HG03565 (cell line): ENCODE data around the gene FCRL5.

Source experiments
- ATAC-seq: cut with Tn5 transposase; IDR thresholded peaks from one replicate; pipeline ENCODE4 v1.9.1; 2021; ENCODE audit warnings: mild to moderate bottlenecking, moderate library complexity; ENCODE audit not compliant: unreplicated experiment

Gene FCRL5

DNA sequence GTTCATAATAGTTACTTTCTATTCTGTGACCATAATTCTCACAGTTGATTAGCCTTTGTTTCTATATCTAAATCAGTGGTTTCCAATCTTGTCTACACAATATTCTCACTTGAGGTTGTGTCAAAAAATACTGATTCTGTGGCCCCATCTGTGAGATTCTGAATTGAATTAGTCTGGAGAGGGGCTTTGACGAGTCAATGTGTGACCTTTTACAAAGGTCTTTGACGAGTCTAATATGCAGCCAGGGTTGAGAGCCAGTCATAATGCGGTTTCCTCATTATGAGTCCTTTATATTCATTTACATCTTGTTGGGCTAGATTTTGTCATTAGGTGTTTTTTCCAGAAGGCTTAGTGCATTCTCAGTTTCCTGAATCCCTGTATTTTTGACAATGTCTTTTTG is 19.7 kb downstream of the FCRL5 start:
- no peak for ATAC-seq

DNA sequence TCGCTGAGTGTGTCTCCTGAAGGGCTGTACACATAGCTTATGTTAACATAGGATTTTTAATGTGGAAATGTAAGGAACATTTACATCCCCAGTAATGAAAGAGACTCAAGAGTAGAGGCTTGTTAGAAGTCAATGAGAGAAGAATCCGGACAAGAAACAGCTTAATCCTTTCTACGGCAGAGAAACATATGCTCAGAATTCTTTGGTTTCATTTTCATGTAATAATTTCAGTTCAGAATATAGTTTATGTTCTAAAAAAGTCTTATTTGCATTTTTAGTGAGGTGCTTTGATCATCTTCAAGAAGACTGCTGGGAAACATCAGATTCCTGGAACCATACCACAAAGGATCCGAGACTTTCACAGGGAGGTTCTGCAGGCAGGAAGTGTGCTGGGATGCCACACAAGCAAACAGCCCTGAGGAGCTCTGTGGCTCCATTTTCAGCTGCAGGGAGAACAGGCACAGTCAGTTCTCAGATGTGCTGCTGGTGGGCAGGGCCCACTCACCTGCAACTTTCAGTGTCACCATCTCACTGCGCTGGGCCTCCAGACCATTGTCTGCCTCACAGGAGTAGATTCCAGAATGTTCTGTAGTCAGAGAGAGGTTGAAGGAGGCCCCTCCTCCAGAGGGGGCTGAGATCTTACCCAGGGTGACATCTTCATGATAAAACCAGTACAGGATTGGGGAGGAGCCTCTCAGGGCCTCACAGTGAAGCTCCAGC is 28.4 kb downstream of the FCRL5 start:
- peak; percentile 60 for ATAC-seq

DNA sequence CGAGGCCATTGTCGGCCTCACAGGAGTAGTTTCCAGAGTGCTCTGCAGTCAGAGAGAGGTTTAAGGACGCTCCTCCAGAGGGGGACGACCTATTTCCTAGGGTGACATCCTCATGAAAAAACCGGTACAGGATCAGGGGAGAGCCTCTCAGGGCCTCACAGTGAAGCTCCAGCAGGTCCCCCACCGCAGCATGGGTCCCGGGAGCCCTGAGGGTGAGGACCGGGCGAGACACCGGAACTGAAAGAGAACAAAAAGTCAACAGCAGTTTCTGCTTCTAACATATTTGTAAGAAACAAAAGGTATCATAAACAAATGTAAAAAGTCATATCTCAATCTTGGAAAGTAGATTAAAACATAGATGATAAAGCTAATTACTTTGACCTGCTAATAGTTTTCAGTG is 31.3 kb downstream of the FCRL5 start:
- no peak for ATAC-seq

DNA sequence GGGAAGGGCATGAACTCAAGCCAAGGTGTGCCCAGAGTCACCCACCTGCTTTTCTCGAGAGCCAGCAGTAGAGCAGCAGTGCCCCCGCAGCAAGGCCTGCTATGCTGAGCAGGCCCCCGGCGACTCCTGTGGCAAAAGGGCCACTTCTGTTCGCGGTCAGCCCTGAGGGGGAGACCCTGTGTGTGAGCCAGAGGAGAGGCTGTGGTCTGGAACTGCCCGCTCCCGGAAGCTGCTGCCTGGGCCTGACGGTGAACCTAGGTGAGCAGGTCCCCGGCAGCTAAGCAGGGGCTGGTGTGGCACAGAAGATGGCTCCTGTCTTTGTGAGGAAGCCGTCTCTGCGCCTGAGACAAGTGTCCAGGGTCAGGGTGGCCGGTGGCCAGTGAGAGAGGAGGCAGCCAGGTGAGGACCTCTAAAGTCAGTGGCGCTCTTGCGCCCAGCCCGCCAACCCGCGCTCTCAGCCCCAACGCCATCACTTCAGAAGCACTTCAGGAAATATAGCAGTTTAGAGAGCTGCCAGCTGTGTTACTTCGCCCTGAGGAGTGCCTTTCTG is 31.9 kb downstream of the FCRL5 start:
- ATAC-seq, result no peak

DNA sequence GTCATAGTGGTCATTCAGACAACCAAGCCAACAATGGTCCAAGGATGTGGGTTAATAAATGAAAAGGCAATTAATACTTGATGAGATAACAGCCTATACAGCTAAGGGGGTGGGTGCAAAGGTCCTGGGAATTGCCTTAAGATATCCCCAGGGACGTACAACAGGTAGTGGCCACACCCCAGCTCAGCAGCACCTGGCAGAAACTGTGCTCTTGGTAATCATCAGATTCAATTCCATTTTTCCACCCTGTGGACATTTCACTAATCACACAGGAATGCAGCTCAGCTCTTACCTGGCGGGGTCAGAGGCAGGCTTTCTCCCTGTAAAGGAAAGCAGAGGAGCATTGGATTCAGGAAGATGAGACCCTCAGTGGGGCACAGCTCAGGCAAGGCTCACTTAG is 32.9 kb downstream of the FCRL5 start:
- no peak for ATAC-seq

DNA sequence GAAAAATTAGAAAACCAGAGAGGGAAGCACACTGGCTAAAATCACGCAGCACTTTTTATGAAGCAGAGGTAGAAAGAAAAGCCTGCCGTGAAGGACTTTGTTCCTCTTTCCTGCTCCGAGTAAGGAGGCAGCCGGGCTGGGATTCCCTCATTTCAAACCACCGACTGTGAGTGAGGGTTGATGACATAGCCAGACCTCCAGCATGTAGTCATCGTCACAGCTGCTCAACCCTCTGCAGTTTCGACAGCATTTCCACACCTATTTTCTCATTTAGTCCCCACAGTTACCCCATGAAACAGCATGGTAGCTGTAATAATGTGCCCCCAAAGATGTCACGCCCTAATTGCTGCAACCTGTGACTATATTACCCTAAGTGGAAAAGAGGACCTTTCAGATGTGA is 35.3 kb downstream of the FCRL5 start:
- no peak for ATAC-seq

DNA sequence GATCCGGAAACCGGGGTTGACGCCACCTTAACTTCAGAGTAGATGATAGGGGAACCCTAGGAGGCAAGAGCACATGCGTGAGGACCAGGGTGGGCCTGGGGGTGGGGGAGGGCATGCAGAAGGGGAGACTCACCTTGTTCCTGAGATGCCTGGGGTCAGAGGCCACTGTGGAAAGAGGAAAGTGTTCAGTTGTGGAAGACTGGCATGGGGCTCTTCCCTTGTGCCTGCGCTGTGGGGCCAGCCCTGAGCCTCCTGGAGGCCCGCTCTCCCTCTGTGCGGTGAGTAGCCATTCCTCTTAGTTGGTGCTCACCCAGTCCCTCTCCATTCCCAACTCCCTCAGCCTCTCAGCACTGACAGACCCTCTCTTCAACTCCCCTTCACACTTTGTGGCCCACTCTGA is 36.6 kb downstream of the FCRL5 start:
- ATAC-seq, result no peak

DNA sequence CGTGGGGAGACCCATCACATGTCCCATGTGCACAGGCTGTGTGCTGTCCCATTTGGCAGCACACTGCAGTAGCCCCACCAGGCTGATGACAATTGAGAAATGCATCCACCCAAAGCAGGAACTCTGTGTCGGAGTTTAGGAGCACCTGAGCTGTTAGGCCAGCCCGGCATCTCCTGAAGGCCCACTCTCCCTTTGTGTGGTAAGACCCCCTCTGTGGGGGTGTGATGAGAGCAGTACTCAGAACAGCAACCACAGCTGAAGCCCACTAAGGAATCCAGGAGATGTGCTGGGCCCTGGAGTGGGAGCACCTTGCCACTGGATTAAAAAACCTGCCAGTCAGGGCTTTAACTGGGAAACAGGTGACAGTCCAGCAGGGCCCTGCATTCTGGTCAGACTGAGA is 37.2 kb downstream of the FCRL5 start:
- ATAC-seq, result no peak

DNA sequence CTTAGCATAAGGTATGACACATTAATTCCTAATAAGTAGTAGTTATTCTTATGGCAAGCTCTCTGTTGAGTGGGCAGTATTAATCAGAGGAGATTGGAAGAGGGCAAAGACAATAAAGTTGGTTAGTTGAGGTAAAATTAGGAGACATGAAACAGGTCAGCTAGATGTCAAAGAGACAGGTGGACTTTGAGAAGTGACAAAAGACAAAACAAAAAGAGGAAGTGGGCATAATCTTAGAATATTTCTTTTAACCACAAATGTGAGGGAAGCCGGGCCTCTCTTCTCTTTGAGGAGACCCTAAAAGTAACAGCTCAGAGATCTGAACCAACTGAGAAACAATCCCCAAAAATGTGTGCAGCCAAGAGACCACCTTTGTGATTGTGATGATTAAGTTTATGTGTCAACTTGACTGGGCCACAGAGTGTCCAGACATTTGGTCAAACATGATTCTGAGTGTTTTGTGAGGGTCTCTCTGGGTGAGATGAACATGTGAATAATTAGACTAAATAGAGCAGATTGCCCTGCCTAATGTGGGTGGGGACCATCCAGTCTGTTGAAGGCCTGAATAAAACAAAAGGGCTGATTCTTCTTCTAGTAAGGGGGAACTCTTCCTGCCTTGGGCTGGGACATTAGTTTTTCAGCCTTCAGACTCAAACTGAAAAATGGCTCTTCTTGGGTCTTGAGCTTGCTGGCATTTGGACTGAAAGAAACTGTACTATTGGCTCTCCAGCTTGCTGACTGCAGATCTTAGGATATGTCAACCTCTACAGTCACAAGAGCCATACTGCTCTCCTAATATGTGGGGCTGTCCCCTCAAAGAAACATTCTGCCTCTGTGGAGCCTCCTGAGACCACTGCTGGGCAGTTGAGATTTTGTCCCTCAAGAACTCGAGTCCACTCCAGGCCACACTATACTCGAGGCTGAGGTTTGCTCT is 40.0 kb downstream of the FCRL5 start:
- peak; percentile 52 for ATAC-seq

DNA sequence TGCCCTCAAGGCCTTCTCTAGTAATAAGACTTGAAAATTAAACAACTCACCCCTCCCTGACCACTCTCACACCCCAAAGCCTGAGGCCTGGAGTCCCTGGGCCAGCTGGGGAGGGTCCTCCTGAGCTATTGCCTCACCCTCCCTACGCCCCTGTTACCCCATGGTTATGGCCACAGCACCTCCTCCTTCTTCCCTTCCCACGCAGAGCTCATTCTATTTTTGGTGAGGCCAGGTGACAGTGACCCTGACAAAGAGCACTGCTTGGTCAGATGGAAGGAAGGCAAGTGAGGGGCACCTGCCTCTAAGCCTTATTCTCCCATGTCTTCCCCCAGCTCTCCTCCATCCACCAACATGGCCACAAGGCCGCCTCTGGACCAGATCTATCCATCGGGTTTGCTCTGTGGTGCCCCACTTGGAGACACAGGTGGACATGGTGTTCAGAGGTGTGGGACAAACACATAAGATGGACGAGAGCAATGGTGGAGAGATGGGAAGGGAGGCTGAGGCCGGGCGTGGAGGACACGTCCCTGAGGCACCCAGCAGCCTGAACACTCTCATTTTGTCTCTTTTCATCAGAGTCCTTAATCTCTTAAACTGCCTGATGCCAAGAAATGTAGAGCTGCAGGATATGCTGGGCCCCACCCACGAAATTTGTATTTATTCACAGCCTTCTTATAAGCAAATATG is 42.6 kb downstream of the FCRL5 start:
- ATAC-seq, result no peak

DNA sequence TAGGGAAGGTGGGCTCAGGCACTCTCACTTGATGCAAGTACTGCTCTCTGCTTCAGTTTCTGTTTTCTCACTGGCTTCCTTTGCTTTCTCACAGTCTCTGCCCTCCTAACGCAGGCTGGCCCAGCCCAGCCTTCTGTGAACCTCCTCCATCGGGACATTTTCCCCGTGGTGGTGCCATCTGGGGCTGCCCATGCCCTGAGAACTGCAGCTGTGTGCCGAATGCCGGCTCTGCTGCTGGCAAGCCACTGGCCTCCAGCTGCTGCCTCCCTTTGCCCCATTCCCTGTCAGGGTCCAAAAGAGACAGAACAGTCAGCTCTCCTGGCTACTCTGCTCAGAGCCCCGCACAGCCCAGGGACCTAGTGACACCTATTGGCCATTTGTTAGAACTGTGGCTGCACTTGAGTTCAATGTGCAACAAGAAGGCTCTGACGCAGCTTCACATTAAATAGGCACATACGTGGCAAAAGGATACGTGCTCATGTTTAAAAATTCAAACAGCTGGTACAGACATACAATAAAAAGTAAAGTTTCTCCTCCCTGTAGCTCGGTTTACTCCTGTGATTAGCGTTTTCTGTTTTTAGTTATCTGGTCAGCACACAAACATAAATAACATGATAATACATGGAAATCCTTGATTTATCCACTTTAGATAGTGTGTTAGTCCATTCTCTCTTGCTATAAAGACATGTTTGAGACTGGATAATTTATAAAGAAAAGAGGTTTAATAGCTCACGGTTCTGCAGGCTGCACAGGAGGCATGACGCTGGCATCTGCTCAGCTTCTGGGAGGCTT is 46.6 kb downstream of the FCRL5 start:
- ATAC-seq, result peak; percentile 85

DNA sequence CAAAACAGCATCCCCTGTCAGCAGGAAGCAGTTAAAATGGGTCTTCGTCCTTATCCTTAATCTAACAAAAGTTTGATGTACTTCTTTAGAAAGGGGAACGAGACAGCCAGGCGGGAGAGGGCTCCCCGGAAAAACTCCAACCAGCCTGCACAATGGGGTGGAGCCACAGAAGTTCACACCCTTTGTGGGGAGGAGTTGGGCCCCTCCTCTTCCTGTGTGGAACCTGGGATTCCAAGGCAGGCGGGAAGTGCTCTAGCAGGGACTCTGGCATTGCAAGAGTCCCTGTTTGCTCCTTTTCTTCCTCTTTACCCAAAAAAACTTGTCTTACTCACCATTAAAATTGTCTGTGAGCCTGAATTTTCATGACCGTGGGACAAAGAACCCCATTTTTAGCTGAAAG is 47.7 kb downstream of the FCRL5 start:
- ATAC-seq, result no peak

DNA sequence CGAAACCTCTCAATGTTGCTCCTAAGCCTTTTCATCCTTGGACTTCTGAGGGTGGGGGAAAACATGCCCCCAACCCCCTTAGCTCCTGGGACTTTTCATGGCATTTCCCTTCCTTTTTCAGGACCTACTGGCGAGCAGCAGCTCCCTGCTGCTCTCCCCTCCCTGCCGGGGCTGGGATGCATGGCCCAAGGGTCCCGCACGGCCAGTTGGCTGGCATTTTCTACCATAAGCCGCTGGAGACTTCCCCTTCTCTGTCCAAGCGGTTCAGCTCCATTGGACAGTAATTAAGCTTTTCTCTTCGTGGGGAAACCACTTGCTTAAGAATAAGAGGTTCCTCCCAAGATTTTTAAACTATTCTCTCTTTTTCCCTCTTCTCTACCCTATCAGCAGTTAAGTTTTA is 52.8 kb downstream of the FCRL5 start:
- ATAC-seq, result no peak

DNA sequence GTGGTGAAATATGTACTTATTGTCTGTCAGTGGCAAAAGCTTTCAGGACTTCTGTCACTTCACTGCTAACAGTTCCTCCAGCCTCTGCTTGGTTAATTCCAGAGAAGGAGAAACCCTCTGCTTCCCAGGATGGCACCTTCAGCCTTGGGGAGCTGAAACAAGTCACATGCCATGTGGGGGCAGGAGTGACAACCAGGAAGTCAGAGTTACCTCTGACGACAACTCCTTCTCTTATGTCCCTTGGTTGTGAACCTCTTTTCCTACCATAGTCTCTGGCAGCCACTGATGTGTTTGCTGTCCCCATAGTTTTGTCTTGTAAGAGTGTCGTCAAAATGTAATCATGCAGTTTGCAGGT is 53.6 kb downstream of the FCRL5 start:
- no peak for ATAC-seq

DNA sequence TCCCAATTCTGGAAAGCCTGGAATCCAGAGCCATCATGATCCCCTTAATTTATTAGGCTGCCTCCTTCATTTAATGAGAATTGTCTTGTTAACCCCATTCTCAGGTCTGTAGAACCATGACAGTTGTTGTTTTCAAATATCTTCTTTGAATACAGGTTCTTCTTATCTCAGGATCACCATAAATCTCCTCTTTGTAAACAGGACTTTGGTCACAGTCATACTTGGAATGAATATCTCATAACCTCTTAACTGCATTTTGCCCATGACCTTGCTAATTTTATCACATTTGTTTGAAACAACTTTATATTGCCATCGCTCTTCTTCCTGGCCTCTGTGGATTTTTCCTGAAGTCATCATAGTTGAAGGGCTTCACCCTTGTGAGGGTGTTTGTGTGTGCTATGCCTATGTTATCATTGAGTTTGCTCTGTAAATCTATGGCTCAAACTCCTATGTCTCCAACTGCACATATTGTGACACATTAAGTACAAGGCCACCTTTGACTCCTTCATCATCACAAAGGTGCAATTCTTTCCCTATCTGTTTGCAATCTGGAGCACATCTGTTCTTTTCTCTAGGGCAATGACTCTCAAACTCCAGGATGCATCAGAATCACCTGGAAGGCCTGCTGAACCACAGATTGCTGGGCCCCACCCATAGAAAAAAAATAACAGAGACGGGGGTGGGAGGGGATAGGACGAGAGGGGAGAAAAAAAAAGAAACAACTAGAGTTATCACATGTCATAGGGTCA is 54.2 kb downstream of the FCRL5 start:
- no peak for ATAC-seq

DNA sequence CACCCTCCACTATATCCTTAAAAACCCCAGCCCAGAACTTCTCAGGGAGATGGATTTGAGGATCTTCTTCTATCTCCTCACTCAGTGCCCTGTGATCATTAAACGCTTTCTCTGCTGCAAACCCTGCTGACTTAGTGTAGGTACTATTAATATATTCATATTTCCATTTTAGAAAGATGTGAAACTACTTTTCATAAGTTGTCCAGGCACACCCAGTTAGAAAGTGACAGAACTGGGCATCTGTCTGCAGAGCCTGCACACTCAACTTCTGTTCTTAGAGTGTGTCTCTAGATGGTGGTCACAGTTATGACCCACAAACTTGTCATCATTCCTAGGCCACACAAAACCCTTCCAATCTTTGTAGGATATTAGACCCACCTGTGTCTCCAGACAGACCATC is 55.0 kb downstream of the FCRL5 start:
- no peak for ATAC-seq

DNA sequence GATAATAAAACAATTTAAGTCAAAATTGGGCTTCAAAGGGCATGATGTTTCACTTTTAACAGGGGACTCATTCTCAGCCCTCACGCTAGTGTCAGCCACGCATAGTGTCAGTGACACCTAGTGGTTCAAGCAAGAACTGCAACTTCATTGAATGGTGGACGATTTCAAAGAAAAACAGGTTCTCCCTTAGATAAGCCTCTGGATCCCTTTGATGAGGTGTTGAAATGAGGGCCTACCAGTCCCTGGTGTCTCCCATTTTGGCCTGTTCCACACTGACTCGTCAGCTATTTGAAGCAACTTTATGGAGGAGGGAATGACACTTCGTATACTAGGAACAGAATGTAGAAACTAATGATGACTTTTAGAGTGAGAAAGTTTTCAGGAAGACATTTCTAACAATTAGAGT is 56.2 kb downstream of the FCRL5 start:
- no peak for ATAC-seq

DNA sequence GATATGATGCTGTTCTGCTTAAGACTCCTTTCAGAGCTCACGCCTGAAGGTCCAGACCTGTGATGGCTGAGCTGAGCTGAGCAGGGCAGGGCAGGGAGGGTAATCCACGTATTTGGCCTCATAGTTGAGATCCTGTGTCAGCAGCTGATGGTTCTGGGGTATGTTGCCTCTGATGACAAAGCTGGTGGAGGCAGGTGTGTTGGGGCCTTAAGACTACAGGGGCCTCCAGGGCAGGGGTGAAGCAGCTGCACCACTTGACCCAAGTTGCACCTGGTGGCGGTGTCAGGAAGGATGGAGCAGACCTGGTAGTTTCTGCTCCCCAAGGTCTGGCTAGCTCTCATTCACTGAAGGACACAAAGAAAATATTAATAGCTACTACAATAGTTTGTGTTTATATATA is 57.0 kb downstream of the FCRL5 start:
- no peak for ATAC-seq

DNA sequence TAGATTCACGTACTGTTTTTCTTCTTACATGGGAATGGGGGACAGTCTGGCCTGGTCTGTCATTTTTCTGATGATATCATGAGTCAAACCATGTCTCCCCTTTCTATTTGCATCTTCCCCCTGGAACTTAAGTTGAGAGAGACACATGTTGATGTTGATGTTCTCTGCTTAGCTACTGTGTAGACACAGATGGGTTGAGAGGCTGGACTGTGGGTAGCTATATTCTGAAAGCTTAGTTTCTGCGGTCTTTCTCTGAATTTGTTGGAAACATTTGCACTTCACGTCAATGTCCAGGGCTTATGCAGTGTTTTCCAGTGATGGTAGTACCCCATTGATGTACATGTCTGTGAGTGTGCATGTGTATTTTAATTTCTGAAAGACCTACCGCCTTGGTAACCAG is 58.2 kb downstream of the FCRL5 start:
- no peak for ATAC-seq
